22Rv1 (cell line): ENCODE results near the gene SLCO2B1.

Source experiments
- ZFX ChIP-seq: fragments of 450-650 bp; IDR thresholded peaks from 2 replicates; pipeline ENCODE4 v1.6.1; 2017; ENCODE audit warnings: antibody characterized with exemption, borderline replicate concordance
- TF ChIP-seq, protein P1 (sequence below): fragments of 450-650 bp; IDR thresholded peaks from 2 replicates; pipeline ENCODE4 v1.5.1; 2017; ENCODE audit warnings: mild to moderate bottlenecking

DNA sequence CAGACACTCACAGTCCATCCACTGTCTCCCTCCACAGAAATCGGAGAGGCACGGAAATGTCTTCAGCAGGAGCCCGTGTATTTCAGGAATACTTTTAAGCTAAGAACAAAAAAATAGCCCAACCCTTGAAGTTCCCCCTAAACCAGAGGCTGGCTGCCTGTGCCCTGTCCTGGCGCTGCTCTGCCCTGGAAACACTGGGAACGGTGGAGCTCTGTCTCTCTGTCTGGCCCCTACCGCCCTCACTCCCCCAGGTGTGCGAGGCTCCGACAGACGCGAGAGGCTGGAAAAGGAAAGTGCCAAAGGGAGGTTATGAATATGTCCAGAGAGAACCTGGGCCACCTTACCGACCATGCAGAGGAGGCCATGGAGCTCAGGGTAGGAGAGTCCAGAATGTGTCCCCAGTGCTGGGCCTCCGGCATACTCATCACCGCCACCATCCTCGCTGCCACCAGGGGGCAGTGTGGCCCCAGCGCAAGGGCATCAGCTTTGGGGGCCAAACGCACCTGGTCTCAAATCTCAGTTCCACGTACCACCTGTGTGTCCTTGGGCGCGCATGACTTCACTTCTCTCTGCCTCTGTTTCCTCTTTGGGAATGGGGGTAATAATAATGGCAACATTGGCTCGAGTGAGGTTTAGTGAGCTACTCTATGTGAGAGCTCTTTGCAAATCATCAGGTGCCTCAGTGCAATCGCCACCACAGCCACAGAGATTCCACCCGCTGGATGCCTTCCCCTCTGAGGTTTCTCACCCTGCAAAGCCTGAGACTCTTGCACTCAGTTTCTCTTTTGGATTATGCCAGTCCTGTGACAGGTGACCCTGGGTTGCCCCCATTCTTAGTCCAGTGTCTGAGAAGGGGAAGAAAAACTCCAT is 10.4 kb upstream of the SLCO2B1 start:
- TF ChIP-seq, protein P1, sequence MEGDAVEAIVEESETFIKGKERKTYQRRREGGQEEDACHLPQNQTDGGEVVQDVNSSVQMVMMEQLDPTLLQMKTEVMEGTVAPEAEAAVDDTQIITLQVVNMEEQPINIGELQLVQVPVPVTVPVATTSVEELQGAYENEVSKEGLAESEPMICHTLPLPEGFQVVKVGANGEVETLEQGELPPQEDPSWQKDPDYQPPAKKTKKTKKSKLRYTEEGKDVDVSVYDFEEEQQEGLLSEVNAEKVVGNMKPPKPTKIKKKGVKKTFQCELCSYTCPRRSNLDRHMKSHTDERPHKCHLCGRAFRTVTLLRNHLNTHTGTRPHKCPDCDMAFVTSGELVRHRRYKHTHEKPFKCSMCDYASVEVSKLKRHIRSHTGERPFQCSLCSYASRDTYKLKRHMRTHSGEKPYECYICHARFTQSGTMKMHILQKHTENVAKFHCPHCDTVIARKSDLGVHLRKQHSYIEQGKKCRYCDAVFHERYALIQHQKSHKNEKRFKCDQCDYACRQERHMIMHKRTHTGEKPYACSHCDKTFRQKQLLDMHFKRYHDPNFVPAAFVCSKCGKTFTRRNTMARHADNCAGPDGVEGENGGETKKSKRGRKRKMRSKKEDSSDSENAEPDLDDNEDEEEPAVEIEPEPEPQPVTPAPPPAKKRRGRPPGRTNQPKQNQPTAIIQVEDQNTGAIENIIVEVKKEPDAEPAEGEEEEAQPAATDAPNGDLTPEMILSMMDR: peak; percentile 98
- TF ChIP-seq ZFX: no peak
